ENCODE measurements around the gene SMAD3.

DNA sequence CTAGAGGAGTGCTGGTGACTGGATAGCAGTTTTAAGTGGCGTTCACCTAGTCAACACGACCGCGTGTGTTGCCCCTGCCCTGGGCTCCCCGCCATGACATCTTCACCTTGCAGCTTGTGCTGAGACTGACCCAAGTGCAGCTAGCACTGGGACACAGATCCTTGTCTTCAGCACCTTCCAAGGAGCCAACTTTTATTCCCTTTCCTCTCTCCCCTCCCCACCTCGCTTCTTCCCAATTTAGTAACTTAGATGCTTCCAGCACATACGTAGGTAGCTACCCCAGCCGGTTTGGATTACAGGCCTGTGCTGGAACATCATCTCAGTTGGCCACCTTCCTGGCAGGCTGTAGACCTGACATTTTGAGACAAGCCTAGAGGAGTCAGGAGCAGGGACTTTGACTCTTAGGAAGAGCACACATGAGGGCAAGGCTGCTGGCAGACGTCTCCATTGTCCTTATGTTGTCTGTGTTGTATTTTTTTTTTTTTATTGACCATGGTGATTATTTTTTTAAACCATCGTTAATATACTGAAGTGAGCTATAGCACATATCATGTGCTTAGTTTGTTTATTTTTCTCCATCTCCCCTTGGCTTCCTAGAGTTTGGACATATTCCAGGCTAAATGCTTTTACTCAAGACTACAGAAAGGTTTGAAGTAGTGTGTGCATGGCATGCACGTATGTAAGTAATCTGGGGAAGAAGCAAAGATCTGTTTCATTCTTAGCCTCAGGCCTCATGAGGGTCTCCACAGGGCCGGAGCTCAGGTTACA, 128.0 kb downstream of the SMAD3 start:
- TF ChIP-seq, protein P1, sequence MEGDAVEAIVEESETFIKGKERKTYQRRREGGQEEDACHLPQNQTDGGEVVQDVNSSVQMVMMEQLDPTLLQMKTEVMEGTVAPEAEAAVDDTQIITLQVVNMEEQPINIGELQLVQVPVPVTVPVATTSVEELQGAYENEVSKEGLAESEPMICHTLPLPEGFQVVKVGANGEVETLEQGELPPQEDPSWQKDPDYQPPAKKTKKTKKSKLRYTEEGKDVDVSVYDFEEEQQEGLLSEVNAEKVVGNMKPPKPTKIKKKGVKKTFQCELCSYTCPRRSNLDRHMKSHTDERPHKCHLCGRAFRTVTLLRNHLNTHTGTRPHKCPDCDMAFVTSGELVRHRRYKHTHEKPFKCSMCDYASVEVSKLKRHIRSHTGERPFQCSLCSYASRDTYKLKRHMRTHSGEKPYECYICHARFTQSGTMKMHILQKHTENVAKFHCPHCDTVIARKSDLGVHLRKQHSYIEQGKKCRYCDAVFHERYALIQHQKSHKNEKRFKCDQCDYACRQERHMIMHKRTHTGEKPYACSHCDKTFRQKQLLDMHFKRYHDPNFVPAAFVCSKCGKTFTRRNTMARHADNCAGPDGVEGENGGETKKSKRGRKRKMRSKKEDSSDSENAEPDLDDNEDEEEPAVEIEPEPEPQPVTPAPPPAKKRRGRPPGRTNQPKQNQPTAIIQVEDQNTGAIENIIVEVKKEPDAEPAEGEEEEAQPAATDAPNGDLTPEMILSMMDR (IDR thresholded peaks at IDR 0.05): no peak
- no peak for TF ChIP-seq POLR2AphosphoS5 (IDR thresholded peaks at IDR 0.05; ENCODE audit: insufficient read depth in 1 of 2, low read depth in 1 of 2)
- TF ChIP-seq POLR2A (IDR thresholded peaks at IDR 0.05): no peak
